Ascending aorta (tissue), 2 donors: Measurements from ENCODE around the gene CCND1. TPM values are rescaled to one million over a fixed set of nuclear protein-coding genes. Genes with fewer than 3 reads are reported as not detected.

Experiments used
- DNase-seq, 2 donors: peaks; one replicate each; pipeline ENCODE4 v3.0.0-alpha.2; 2019; ENCODE audit warnings: low spot score in 2 of 2
- H3K27ac ChIP-seq, 2 donors: fragments of 200-600 bp; sonication (generic); one replicate each; pipeline ENCODE4 v1.5.1; 2016 to 2017; ENCODE audit warnings: mild to moderate bottlenecking in 1 of 2
- H3K27me3 ChIP-seq: fragments of 200-600 bp; sonication (generic); one replicate; pipeline ENCODE4 v1.5.1; 2017
- H3K36me3 ChIP-seq, 2 donors: fragments of 200-600 bp; sonication (generic); one replicate each; pipeline ENCODE4 v1.5.1; 2016
- H3K4me1 ChIP-seq, 2 donors: fragments of 200-600 bp; sonication (generic); one replicate each; pipeline ENCODE4 v1.5.1; 2016 to 2017; ENCODE audit warnings: mild to moderate bottlenecking in 1 of 2
- H3K4me3 ChIP-seq, 2 donors: fragments of 200-600 bp; sonication (generic); one replicate each; pipeline ENCODE4 v1.5.1; 2016 to 2017; ENCODE audit warnings: mild to moderate bottlenecking in 1 of 2
- H3K9me3 ChIP-seq, 2 donors: fragments of 200-600 bp; sonication (generic); one replicate each; pipeline ENCODE4 v1.5.1; 2016
- CTCF ChIP-seq, 3 experiments: fragments of 200-600 bp in 2 of 3; fragments of 450-650 bp in 1 of 3; sonication (generic) in 2 of 3; IDR thresholded peaks; one replicate each; pipeline ENCODE4 v1.5.1; 2016 to 2019; ENCODE audit warnings: antibody characterized with exemption in 3 of 3, mild to moderate bottlenecking in 1 of 3, moderate library complexity in 1 of 3
- intact Hi-C: fragments of 100-400 bp; cut with DNase I; formaldehyde crosslinking; loops from one replicate; pipeline ENCODE4 v1.15.1; 2023
- total RNA-seq: library from RNA; depleted of rRNA; stranded (reverse); fragments of >200 nt; gene quantifications from one replicate; pipeline ENCODE4 v1.1.0, GENCODE V29; 2016

The CCND1 gene
- total RNA-seq = 90.6 TPM

GRCh38 chr11:69640995-69641581 lies at the start of gene CCND1:
TSS of gene CCND1 (plus strand) at chr11:69641156. CDS start at chr11:69641314, 158 bp downstream.
- Histone ChIP-seq H3K27ac (peak within 1 kb of the TSS; percentile 77 to 84), H3K36me3 (peaks cover 0 to 4% of the 10 kb centered on the region in 2 donors), H3K9me3 (no peaks in the 10 kb centered on the region), H3K27me3 (no peaks in the 10 kb centered on the region), H3K4me1 (peaks cover 14 to 52% of the 10 kb centered on the region in 2 donors), H3K4me3 (peak within 1 kb of the TSS; percentile 88)
- TF ChIP-seq CTCF (IDR thresholded peaks at IDR 0.05) = peak in 2 of 3 experiments; percentile 17 to 28
- DNase-seq = peak in 1 of 2 donors; percentile 83
- intact Hi-C loops = loop anchor here (5.0 kb wide), 2 partner anchors 224 to 799 kb away; partner anchors contain the start of gene CPT1A

GRCh38 chr11:69592986-69593650 lies 47.8 kb upstream of the CCND1 start:
- intact Hi-C loops = no loop called here
- H3K4me1 ChIP-seq = no peaks in the 10 kb centered on the region
- no peaks in the 10 kb centered on the region for H3K36me3 ChIP-seq
- H3K27ac ChIP-seq = no peak overlapping the region
- DNase-seq = no peak
- H3K9me3 ChIP-seq = no peaks in the 10 kb centered on the region
- no peaks in the 10 kb centered on the region for H3K27me3 ChIP-seq
- TF ChIP-seq CTCF (IDR thresholded peaks at IDR 0.05) = no peak
- H3K4me3 ChIP-seq = no peak overlapping the region

DNA sequence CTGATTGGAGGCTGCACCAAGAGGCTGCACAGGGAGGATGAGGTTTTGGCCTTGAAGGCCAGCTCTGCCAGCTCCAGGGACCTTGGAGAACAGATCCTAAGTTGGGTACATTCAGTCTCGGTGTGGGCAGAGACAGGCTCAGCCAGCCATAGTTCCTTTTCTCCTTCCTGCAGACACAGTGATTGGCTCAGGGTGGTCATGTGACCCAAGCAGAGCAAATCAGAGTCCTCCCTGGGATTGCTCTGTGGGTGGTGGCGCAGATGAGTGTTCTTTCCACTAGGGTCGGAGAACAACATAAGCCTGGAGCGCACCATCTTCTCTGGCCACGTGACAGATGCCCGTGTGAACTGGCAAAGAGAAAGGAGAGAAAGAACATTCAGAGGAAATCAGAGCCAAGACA lies 47.1 kb upstream of the CCND1 start:
- intact Hi-C loops = no loop called here
- no peaks in the 10 kb centered on the region for H3K27me3 ChIP-seq

DNA sequence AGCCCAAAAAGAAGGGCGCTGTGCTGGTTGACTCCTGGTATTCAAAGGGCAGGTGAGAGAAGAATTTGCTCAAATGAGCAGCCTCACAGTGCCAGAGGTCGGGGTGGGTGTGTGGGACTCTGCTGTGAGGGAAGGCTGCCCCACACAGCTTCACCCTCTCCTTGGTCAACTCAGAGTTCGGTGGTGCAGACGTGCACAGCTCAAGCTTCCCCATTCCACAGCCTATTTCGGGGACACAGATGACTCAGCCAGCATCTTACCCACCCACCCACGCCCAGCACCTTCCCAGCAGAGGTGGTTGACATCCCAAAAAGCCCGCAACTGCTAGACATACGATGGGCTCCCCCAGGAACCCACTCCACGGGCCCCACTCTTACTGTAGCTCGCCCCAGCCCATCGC lies 46.5 kb upstream of the CCND1 start:
- H3K4me3 ChIP-seq = no peak overlapping the region
- no peaks in the 10 kb centered on the region for H3K9me3 ChIP-seq
- H3K4me1 ChIP-seq = no peaks in the 10 kb centered on the region
- H3K27ac ChIP-seq = no peak overlapping the region
- H3K36me3 ChIP-seq = no peaks in the 10 kb centered on the region
- H3K27me3 ChIP-seq = no peaks in the 10 kb centered on the region
- intact Hi-C loops = no loop called here
- no peak for DNase-seq
- no peak for TF ChIP-seq CTCF (IDR thresholded peaks at IDR 0.05)

More for the DNA sequence above, 47.1 kb upstream of the CCND1 start:
- no peaks in the 10 kb centered on the region for H3K9me3 ChIP-seq
- H3K4me3 ChIP-seq = no peak overlapping the region
- no peak for TF ChIP-seq CTCF (IDR thresholded peaks at IDR 0.05)
- no peak overlapping the region for H3K27ac ChIP-seq
- no peak for DNase-seq
- no peaks in the 10 kb centered on the region for H3K4me1 ChIP-seq
- H3K36me3 ChIP-seq = no peaks in the 10 kb centered on the region

GRCh38 chr11:69595805-69596665 lies 44.9 kb upstream of the CCND1 start:
- no peak for TF ChIP-seq CTCF (IDR thresholded peaks at IDR 0.05)
- Histone ChIP-seq H3K27me3 (no peaks in the 10 kb centered on the region), H3K27ac (no peak overlapping the region), H3K36me3 (no peaks in the 10 kb centered on the region), H3K4me1 (no peaks in the 10 kb centered on the region), H3K9me3 (no peaks in the 10 kb centered on the region), H3K4me3 (no peak overlapping the region)
- intact Hi-C loops = no loop called here
- peak in 1 of 2 donors; percentile 28 for DNase-seq
